OCI-LY7 (cell line): ENCODE measurements around the gene ESYT2. TPM values are rescaled to one million over a fixed set of nuclear protein-coding genes. Genes with fewer than 3 reads are reported as not detected.

Experiments
- BruUV-seq: library from RNA; stranded (reverse); fragments of 400-500 nt; replicated peaks from 2 replicates; lab custom pipeline; 2021; lab: Mats Ljungman, UMichigan
- CTCF ChIA-PET: fragments of 300-600 bp; sonication (Branson Sonifier 250); formaldehyde crosslinking; loops from one replicate; lab custom pipeline; 2022; ENCODE audit warnings: antibody characterized with exemption; ENCODE audit not compliant: unreplicated experiment; lab: Charles Lee
- POLR2A ChIA-PET: fragments of 300-600 bp; sonication (Branson Sonifier 250); formaldehyde crosslinking; loops from one replicate; lab custom pipeline; 2022; ENCODE audit warnings: antibody characterized with exemption; lab: Charles Lee
- DNase-seq: peaks from one replicate; pipeline ENCODE4 v3.0.0-alpha.2; 2015; ENCODE audit warnings: low spot score
- H2AFZ ChIP-seq: fragments of 200-600 bp; sonication (generic), shearing (Covaris generic); 2 replicates; pipeline ENCODE4 v1.6.1; 2014; ENCODE audit warnings: mild to moderate bottlenecking, antibody characterized with exemption, low read length, moderate library complexity
- H3K27ac ChIP-seq: fragments of 200-600 bp; sonication (generic); 2 replicates; pipeline ENCODE4 v1.5.1; 2014; ENCODE audit warnings: mixed run types, low read depth, mild to moderate bottlenecking, moderate library complexity, low read length, inconsistent platforms; ENCODE audit not compliant: poor library complexity, severe bottlenecking
- H3K36me3 ChIP-seq: fragments of 200-600 bp; sonication (generic); 2 replicates; pipeline ENCODE4 v1.6.1; 2014; ENCODE audit warnings: mild to moderate bottlenecking, antibody characterized with exemption, low read length, moderate library complexity, mixed read lengths; ENCODE audit not compliant: insufficient read depth
- H3K4me1 ChIP-seq: fragments of 200-600 bp; sonication (generic); 2 replicates; pipeline ENCODE4 v1.5.1; 2014; ENCODE audit warnings: mild to moderate bottlenecking, low read length; ENCODE audit not compliant: insufficient read depth, poor library complexity, severe bottlenecking
- H3K4me2 ChIP-seq: fragments of 200-600 bp; sonication (generic); 2 replicates; pipeline ENCODE4 v1.6.1; 2014; ENCODE audit warnings: mild to moderate bottlenecking, low read length
- H3K4me3 ChIP-seq: fragments of 200-600 bp; sonication (generic); 2 replicates; pipeline ENCODE4 v1.5.1; 2014; ENCODE audit warnings: mild to moderate bottlenecking, low read depth, low read length; ENCODE audit not compliant: poor library complexity, severe bottlenecking
- H3K79me2 ChIP-seq: fragments of 200-600 bp; sonication (generic); 2 replicates; pipeline ENCODE4 v1.6.1; 2016; ENCODE audit warnings: low read depth, mild to moderate bottlenecking, low read length, moderate library complexity, mixed read lengths; ENCODE audit not compliant: insufficient read depth
- H3K9me2 ChIP-seq: fragments of 200-600 bp; sonication (generic); 2 replicates; pipeline ENCODE4 v1.6.1; 2016; ENCODE audit warnings: mild to moderate bottlenecking, low read length, mixed read lengths; ENCODE audit not compliant: insufficient read depth
- H3K9me3 ChIP-seq: fragments of 200-600 bp; sonication (generic); 2 replicates; pipeline ENCODE4 v1.6.1; 2014; ENCODE audit warnings: mild to moderate bottlenecking, mixed run types, low read length, mixed read lengths
- H4K20me1 ChIP-seq: fragments of 200-600 bp; sonication (generic); 2 replicates; pipeline ENCODE4 v1.6.1; 2014; ENCODE audit warnings: mild to moderate bottlenecking, antibody characterized with exemption, low read length, moderate library complexity, mixed read lengths; ENCODE audit not compliant: insufficient read depth
- CTCF ChIP-seq: fragments of 200-600 bp; sonication (generic); conservative IDR thresholded peaks from 2 replicates; pipeline ENCODE4 v1.5.1; 2014; ENCODE audit warnings: mild to moderate bottlenecking, antibody characterized with exemption, low read length, moderate library complexity, mixed read lengths
- EZH2phosphoT487 ChIP-seq: fragments of 200-600 bp; sonication (generic); IDR thresholded peaks from 2 replicates; pipeline ENCODE4 v1.6.1; 2018; ENCODE audit warnings: low read depth, borderline replicate concordance, mild to moderate bottlenecking, mixed run types, antibody characterized with exemption, low read length, moderate library complexity, mixed read lengths
- intact Hi-C: fragments of 100-400 bp; cut with micrococcal nuclease; formaldehyde crosslinking; loops from one replicate; pipeline ENCODE4 v1.10.0; 2022; ENCODE audit not compliant: unreplicated experiment
- total RNA-seq, 2 experiments: library from RNA; depleted of rRNA in 1 of 2; stranded (reverse); fragments of >200 nt in 1 of 2; shearing (Covaris generic) in 1 of 2; gene quantifications; 2 replicates each; pipeline ENCODE4 v1.2.3, GENCODE V29; 2014 to 2022

The ESYT2 gene
- total RNA-seq, 2 experiments from 2014 or later, result 24.2 to 33.7 TPM

GRCh38 chr7:158867214-158867984 is 38.1 kb upstream of the ESYT2 start:
- CTCF ChIA-PET, result no interaction called here
- Histone ChIP-seq H3K36me3 (peaks cover 5% of the 10 kb centered on the region; the same call in 1 of the 2 replicates), H3K79me2 (no peaks in the 10 kb centered on the region), H3K9me2 (no peaks in the 10 kb centered on the region), H3K27ac (no peak overlapping the region), H3K4me1 (no peaks in the 10 kb centered on the region), H3K4me3 (no peak overlapping the region), H2AFZ (no peak overlapping the region), H3K9me3 (no peaks in the 10 kb centered on the region), H3K4me2 (no peak overlapping the region), H4K20me1 (no peaks in the 10 kb centered on the region)
- TF ChIP-seq EZH2phosphoT487 (no peak), CTCF (no peak)
- POLR2A ChIA-PET, result interaction anchor here (0.7 kb wide), 1 partner anchor 13 kb away, joined by 3 read pairs; no protein-coding TSS in a partner anchor
- intact Hi-C loops, result no loop called here
- DNase-seq, result no peak
- BruUV-seq, result no TSS peak

GRCh38 chr7:158865977-158866376 is 36.7 kb upstream of the ESYT2 start:
- Histone ChIP-seq H3K79me2 (no peaks in the 10 kb centered on the region), H3K36me3 (peaks cover under 1% of the 10 kb centered on the region; the same call in 1 of the 2 replicates), H3K4me1 (no peaks in the 10 kb centered on the region), H3K9me3 (no peaks in the 10 kb centered on the region), H3K4me2 (no peak overlapping the region), H3K9me2 (no peaks in the 10 kb centered on the region), H3K27ac (no peak overlapping the region), H3K4me3 (no peak overlapping the region), H2AFZ (no peak overlapping the region), H4K20me1 (no peaks in the 10 kb centered on the region)
- no TSS peak for BruUV-seq
- intact Hi-C loops, result no loop called here
- TF ChIP-seq EZH2phosphoT487, result no peak
- no peak for TF ChIP-seq CTCF
- ChIA-PET CTCF (no interaction called here), POLR2A (no interaction called here)
- no peak for DNase-seq

GRCh38 chr7:158865462-158865922 is 36.2 kb upstream of the ESYT2 start:
- no peak for DNase-seq
- Histone ChIP-seq H2AFZ (no peak overlapping the region), H3K36me3 (no peaks in the 10 kb centered on the region), H3K27ac (no peak overlapping the region), H4K20me1 (no peaks in the 10 kb centered on the region), H3K9me3 (no peaks in the 10 kb centered on the region), H3K4me2 (no peak overlapping the region), H3K4me1 (no peaks in the 10 kb centered on the region), H3K79me2 (no peaks in the 10 kb centered on the region), H3K4me3 (no peak overlapping the region), H3K9me2 (no peaks in the 10 kb centered on the region)
- POLR2A ChIA-PET, result no interaction called here
- CTCF ChIA-PET, result no interaction called here
- BruUV-seq, result no TSS peak
- no peak for TF ChIP-seq CTCF
- TF ChIP-seq EZH2phosphoT487, result no peak
- intact Hi-C loops, result no loop called here
